DOHH2 (cell line): ENCODE data around the gene CCZ1B.
"Not testable (repeated sequence)": the region's sequence is repeated elsewhere in the genome, so short reads cannot be mapped to it uniquely, and the experiment has no call there.

Experiments used
- EZH2phosphoT487 ChIP-seq: fragments of 200-600 bp; sonication (generic); IDR thresholded peaks from 2 replicates; pipeline ENCODE4 v1.6.1; 2017; ENCODE audit warnings: borderline replicate concordance, mild to moderate bottlenecking, antibody characterized with exemption, low read length, moderate library complexity, mixed read lengths
- TF ChIP-seq, protein P1 (sequence below): fragments of 200-600 bp; sonication (generic); IDR thresholded peaks from one replicate; pipeline ENCODE4 v1.5.1; 2014; ENCODE audit warnings: antibody characterized with exemption, mild to moderate bottlenecking, low read depth, low read length; ENCODE audit not compliant: poor library complexity, severe bottlenecking

DNA sequence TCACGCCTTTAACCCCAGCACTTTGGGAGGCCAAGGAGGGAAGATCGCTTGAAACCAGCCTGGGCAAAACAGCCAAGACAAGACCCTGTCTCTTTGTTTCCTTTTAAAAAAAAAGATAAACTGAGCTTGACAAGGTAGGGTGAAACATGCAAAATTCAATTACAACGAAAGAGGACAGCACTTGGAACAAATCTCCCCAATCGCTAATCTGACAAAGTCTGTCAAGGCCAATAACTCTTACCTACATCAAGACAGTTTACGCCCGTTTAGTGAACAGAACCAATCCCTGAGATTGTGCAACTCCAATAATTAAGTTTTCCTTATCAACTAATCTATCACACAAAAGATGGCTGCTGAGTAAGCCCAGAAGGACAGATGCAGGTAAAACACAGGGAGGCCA lies 4.5 kb downstream of the CCZ1B start:
- TF ChIP-seq, protein P1, sequence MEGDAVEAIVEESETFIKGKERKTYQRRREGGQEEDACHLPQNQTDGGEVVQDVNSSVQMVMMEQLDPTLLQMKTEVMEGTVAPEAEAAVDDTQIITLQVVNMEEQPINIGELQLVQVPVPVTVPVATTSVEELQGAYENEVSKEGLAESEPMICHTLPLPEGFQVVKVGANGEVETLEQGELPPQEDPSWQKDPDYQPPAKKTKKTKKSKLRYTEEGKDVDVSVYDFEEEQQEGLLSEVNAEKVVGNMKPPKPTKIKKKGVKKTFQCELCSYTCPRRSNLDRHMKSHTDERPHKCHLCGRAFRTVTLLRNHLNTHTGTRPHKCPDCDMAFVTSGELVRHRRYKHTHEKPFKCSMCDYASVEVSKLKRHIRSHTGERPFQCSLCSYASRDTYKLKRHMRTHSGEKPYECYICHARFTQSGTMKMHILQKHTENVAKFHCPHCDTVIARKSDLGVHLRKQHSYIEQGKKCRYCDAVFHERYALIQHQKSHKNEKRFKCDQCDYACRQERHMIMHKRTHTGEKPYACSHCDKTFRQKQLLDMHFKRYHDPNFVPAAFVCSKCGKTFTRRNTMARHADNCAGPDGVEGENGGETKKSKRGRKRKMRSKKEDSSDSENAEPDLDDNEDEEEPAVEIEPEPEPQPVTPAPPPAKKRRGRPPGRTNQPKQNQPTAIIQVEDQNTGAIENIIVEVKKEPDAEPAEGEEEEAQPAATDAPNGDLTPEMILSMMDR, result not testable (repeated sequence)
- TF ChIP-seq EZH2phosphoT487, result not testable (repeated sequence)
